Keratinocyte (primary cell): ENCODE measurements around the gene ECHDC3. TPM values are rescaled to one million over a fixed set of nuclear protein-coding genes. Genes with fewer than 3 reads are reported as not detected.

Experiments used
- DNase-seq: peaks from one replicate; pipeline ENCODE4 v3.0.0-alpha.2; 2011; ENCODE audit warnings: low read depth, missing footprints, low spot score
- FAIRE-seq: peaks from 2 replicates; lab custom pipeline; 2011; peaks lifted over from hg19 to GRCh38; lab: Jason Lieb, UNC
- H2AFZ ChIP-seq: 2 replicates; pipeline ENCODE4 v1.6.0; 2012; ENCODE audit warnings: low read length, control low read depth, inconsistent platforms; ENCODE audit not compliant: control insufficient read depth
- H3K27ac ChIP-seq: 2 replicates; pipeline ENCODE4 v1.5.1; 2011; ENCODE audit warnings: low read length; ENCODE audit not compliant: control insufficient read depth, insufficient read depth
- H3K27me3 ChIP-seq: 3 replicates; pipeline ENCODE4 v1.6.0; 2011; ENCODE audit warnings: low read length; ENCODE audit not compliant: control insufficient read depth, insufficient read depth; ENCODE audit errors: extremely low read depth
- H3K36me3 ChIP-seq, 2 experiments: 2 replicates in 1 of 2; 3 replicates in 1 of 2; pipeline ENCODE4 v1.5.1; 2011; ENCODE audit warnings: low read length in 2 of 2, mild to moderate bottlenecking in 1 of 2; ENCODE audit not compliant: control insufficient read depth in 2 of 2, insufficient read depth in 2 of 2; ENCODE audit errors: extremely low read depth in 1 of 2
- H3K4me1 ChIP-seq: 3 replicates; pipeline ENCODE4 v1.5.1; 2011; ENCODE audit warnings: low read length; ENCODE audit not compliant: control insufficient read depth, insufficient read depth; ENCODE audit errors: extremely low read depth
- H3K4me2 ChIP-seq: 3 replicates; pipeline ENCODE4 v1.6.0; 2011; ENCODE audit warnings: low read depth, low read length; ENCODE audit not compliant: control insufficient read depth, insufficient read depth; ENCODE audit errors: extremely low read depth
- H3K4me3 ChIP-seq, 3 experiments: fragments of 200-600 bp in 1 of 3; sonication (generic) in 1 of 3; 2 replicates in 2 of 3; 3 replicates in 1 of 3; pipeline ENCODE4 v1.5.1; 2011 to 2016; ENCODE audit warnings: low read length in 3 of 3, mild to moderate bottlenecking in 3 of 3, control low read depth in 2 of 3, inconsistent platforms in 1 of 3, low read depth in 1 of 3, mixed read lengths in 1 of 3, mixed run types in 1 of 3, moderate library complexity in 1 of 3; ENCODE audit not compliant: control insufficient read depth in 2 of 3, insufficient read depth in 2 of 3; ENCODE audit errors: extremely low read depth in 1 of 3
- H3K79me2 ChIP-seq: 2 replicates; pipeline ENCODE4 v1.6.0; 2012; ENCODE audit warnings: low read length; ENCODE audit not compliant: control insufficient read depth, insufficient read depth
- H3K9ac ChIP-seq: 3 replicates; pipeline ENCODE4 v1.6.0; 2011; ENCODE audit warnings: low read length; ENCODE audit not compliant: control insufficient read depth, insufficient read depth; ENCODE audit errors: extremely low read depth
- H3K9me1 ChIP-seq: 3 replicates; pipeline ENCODE4 v1.6.0; 2011; ENCODE audit warnings: low read length; ENCODE audit not compliant: control insufficient read depth, insufficient read depth; ENCODE audit errors: extremely low read depth
- H3K9me3 ChIP-seq: 2 replicates; pipeline ENCODE4 v1.5.1; 2012; ENCODE audit warnings: low read depth, low read length; ENCODE audit not compliant: control insufficient read depth
- H4K20me1 ChIP-seq: 3 replicates; pipeline ENCODE4 v1.6.0; 2011; ENCODE audit warnings: low read length; ENCODE audit not compliant: control insufficient read depth, insufficient read depth; ENCODE audit errors: extremely low read depth
- CTCF ChIP-seq, 3 experiments: IDR thresholded peaks in 1 of 3; conservative IDR thresholded peaks in 1 of 3; optimal IDR thresholded peaks in 1 of 3; 2 replicates in 2 of 3; 3 replicates in 1 of 3; pipeline versions ENCODE3 to v1.5.1; 2011; ENCODE audit warnings: low read length in 3 of 3, mild to moderate bottlenecking in 3 of 3, moderate library complexity in 2 of 3, control low read depth in 1 of 3, inconsistent platforms in 1 of 3; ENCODE audit not compliant: insufficient read depth in 2 of 3; ENCODE audit errors: extremely low read depth in 1 of 3
- EZH2 ChIP-seq: IDR thresholded peaks from one replicate; pipeline ENCODE4 v1.6.1; 2012; ENCODE audit warnings: inconsistent platforms, mild to moderate bottlenecking, low read length, moderate library complexity
- dilution Hi-C: fragments of 300-500 bp; cut with MboI; formaldehyde crosslinking; loops from one replicate; pipeline ENCODE4 v1.7.0; 2020; ENCODE audit warnings: low sequenced_read_pairs; ENCODE audit not compliant: extremely low pct_ligation_motif_present
- polyA plus RNA-seq, 5 experiments: library from polyadenylated mRNA; depleted of rRNA in 3 of 5; stranded (reverse) in 3 of 5; stranded (forward) in 1 of 5; unstranded in 1 of 5; fragments of >200 nt; gene quantifications; 1 replicate in 1 of 5; 2 replicates in 3 of 5; 3 replicates in 1 of 5; pipeline versions ENCODE4 v1.2.1 to v1.2.3, GENCODE V29; 2011 to 2012; ENCODE audit warnings: missing spikeins in 2 of 5, low read depth in 1 of 5, low replicate concordance in 1 of 5

Gene ECHDC3
- polyA plus RNA-seq, 1 donor (not counting 4 experiments of a cell fraction or from before 2014, with no cell fraction given) = 3.5 TPM

- Histone ChIP-seq H3K27me3 (no peaks in the 10 kb centered on the region), H3K9ac (peak overlapping the region; percentile 51), H3K9me3 (no peaks in the 10 kb centered on the region), H3K4me1 (peaks cover 20% of the 10 kb centered on the region), H4K20me1 (no peaks in the 10 kb centered on the region), H3K9me1 (no peaks in the 10 kb centered on the region), H3K4me3 (no peak overlapping the region), H3K36me3 (no peaks in the 10 kb centered on the region), H3K4me2 (peak overlapping the region; percentile 46), H3K79me2 (no peaks in the 10 kb centered on the region), H3K27ac (peak overlapping the region; percentile 79), H2AFZ (peak overlapping the region; percentile 55)
- FAIRE-seq = peak; percentile 74
- peak; percentile 76 for DNase-seq
- dilution Hi-C loops = loop anchor here (25.0 kb wide), 1 partner anchor 221 kb away; no protein-coding TSS in a partner anchor
- TF ChIP-seq CTCF (optimal IDR thresholded peaks at IDR 0.05 in 1 of 3, IDR thresholded peaks at IDR 0.05 in 1 of 3, conservative IDR thresholded peaks at IDR 0.05 in 1 of 3; ENCODE audit: extremely low read depth in 1 of 3, insufficient read depth in 2 of 3, low read length in 3 of 3) = no peak
- TF ChIP-seq EZH2 = no peak
These were observed 16.5 kb downstream of the ECHDC3 start for GRCh38 chr10:11758527-11759236.

GRCh38 chr10:11759347-11759746 lies 17.2 kb downstream of the ECHDC3 start:
- Histone ChIP-seq H3K9me3 (no peaks in the 10 kb centered on the region), H3K4me3 (no peak overlapping the region), H3K4me1 (peaks cover 20% of the 10 kb centered on the region), H3K27ac (no peak overlapping the region), H3K9ac (no peak overlapping the region), H4K20me1 (no peaks in the 10 kb centered on the region), H3K4me2 (no peak overlapping the region), H3K79me2 (no peaks in the 10 kb centered on the region), H3K9me1 (no peaks in the 10 kb centered on the region), H2AFZ (no peak overlapping the region), H3K27me3 (no peaks in the 10 kb centered on the region), H3K36me3 (no peaks in the 10 kb centered on the region)
- TF ChIP-seq EZH2 (no peak), CTCF (optimal IDR thresholded peaks at IDR 0.05 in 1 of 3, IDR thresholded peaks at IDR 0.05 in 1 of 3, conservative IDR thresholded peaks at IDR 0.05 in 1 of 3; ENCODE audit: extremely low read depth in 1 of 3, insufficient read depth in 2 of 3, low read length in 3 of 3) (no peak)
- DNase-seq (no peak), FAIRE-seq (no peak)
- dilution Hi-C loops = loop anchor here (25.0 kb wide), 1 partner anchor 222 kb away; no protein-coding TSS in a partner anchor
